HUES6 (cell line): ENCODE measurements around the gene AQP5.
"Not testable (repeated sequence)": the region's sequence is repeated elsewhere in the genome, so short reads cannot be mapped to it uniquely, and the experiment has no call there.

ENCODE experiments used
- H3K27ac ChIP-seq: 2 replicates; pipeline ENCODE4 v1.7.0; 2013; ENCODE audit warnings: low read depth, mild to moderate bottlenecking, low read length, inconsistent platforms
- H3K27me3 ChIP-seq: 2 replicates; pipeline ENCODE4 v1.6.1; 2013; ENCODE audit warnings: low read length; ENCODE audit not compliant: control insufficient read depth, insufficient read depth
- H3K36me3 ChIP-seq: 2 replicates; pipeline ENCODE4 v1.6.1; 2013; ENCODE audit warnings: low read length; ENCODE audit not compliant: control insufficient read depth, insufficient read depth
- H3K4me1 ChIP-seq: 2 replicates; pipeline ENCODE4 v1.6.1; 2013; ENCODE audit warnings: low read length; ENCODE audit not compliant: control insufficient read depth, insufficient read depth
- H3K4me3 ChIP-seq: 2 replicates; pipeline ENCODE4 v1.5.1; 2013; ENCODE audit warnings: low read depth, low read length
- H3K9ac ChIP-seq: one replicate; pipeline ENCODE4 v1.6.1; 2013; ENCODE audit warnings: mild to moderate bottlenecking, low read length
- H3K9me3 ChIP-seq: 2 replicates; pipeline ENCODE4 v1.6.1; 2013; ENCODE audit warnings: low read depth, low read length; ENCODE audit not compliant: control insufficient read depth, insufficient read depth

The AQP5 gene

DNA sequence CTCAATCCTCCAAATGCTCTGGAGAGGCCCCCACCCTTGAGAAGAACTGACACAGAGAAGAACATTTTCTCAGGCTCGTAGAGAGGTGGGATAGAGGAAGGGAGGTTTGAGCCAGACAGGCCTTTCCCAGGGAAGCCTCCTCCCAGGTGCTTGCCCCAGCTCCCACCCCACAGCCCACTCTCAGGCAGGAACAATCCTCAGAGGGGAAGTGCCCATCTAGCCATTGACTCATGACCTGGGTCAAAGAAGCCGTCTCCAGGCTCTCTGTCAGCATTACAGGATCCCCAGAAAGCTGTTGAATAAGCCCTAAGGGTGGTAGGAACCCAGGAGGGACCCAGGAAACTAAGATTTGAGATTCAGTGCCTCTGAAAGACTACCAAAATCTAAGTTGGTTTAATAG lies 14.9 kb downstream of the AQP5 start:
- Histone ChIP-seq H3K4me1 (peaks cover 17% of the 10 kb centered on the region), H3K9me3 (no peaks in the 10 kb centered on the region), H3K27me3 (0 out of 2 replicates have a peak, but pooled peaks cover 4% of the 10 kb centered on the region), H3K9ac (no peak overlapping the region), H3K36me3 (no peaks in the 10 kb centered on the region), H3K4me3 (no peak overlapping the region), H3K27ac (no peak overlapping the region)

- no peak overlapping the region for H3K27ac ChIP-seq
- H3K4me1 ChIP-seq: peaks cover 14% of the 10 kb centered on the region
- no peaks in the 10 kb centered on the region for H3K9me3 ChIP-seq
- H3K27me3 ChIP-seq: no peaks in the 10 kb centered on the region
- H3K4me3 ChIP-seq: no peak overlapping the region
- no peaks in the 10 kb centered on the region for H3K36me3 ChIP-seq
- no peak overlapping the region for H3K9ac ChIP-seq
These were observed 16.5 kb downstream of the AQP5 start for GRCh38 chr12:49978125-49978524.

DNA sequence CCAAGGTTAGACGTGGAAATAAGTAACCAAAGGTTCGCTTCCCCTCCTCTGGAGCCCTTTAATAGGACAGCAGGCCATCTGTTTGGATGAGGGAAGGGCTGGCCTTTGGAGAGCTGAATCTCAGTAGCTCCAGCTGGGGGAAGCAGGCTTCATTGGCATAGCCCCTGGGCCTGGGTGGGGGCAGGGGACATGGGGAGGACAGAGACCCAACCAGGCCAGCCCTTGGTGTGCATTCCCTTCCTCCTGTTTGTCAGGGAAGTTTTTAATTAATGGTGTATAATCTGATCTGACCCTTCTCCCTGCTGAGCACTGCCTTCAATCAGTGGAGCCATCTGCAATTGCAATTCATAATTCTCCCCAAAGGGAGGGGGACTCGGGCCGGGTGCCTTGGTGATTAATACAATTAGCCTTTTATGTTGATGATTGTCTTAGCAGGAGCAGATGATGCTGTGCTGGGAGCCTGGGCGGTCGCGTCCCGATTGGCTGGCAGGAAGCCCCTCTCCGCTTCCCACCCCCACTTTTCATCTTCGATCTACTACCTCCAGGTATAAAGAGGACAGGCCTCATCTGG lies 17.4 kb downstream of the AQP5 start:
- H3K27ac ChIP-seq: no peak overlapping the region
- no peak overlapping the region for H3K9ac ChIP-seq
- no peak overlapping the region for H3K4me3 ChIP-seq
- no peaks in the 10 kb centered on the region for H3K27me3 ChIP-seq
- H3K9me3 ChIP-seq: no peaks in the 10 kb centered on the region
- H3K36me3 ChIP-seq: no peaks in the 10 kb centered on the region
- peaks cover 15% of the 10 kb centered on the region for H3K4me1 ChIP-seq

GRCh38 chr12:49979791-49980190 lies 18.1 kb downstream of the AQP5 start:
- Histone ChIP-seq H3K9me3 (no peaks in the 10 kb centered on the region), H3K36me3 (0 out of 2 replicates have a peak, but pooled peaks cover 2% of the 10 kb centered on the region), H3K27ac (no peak overlapping the region), H3K27me3 (no peaks in the 10 kb centered on the region), H3K4me3 (no peak overlapping the region), H3K9ac (no peak overlapping the region), H3K4me1 (peaks cover 21% of the 10 kb centered on the region)

GRCh38 chr12:49980501-49981349 lies 19.1 kb downstream of the AQP5 start:
- Histone ChIP-seq H3K36me3 (peaks cover 5% of the 10 kb centered on the region; the same call in 1 of the 2 replicates), H3K9ac (no peak overlapping the region), H3K27ac (no peak overlapping the region), H3K27me3 (no peaks in the 10 kb centered on the region), H3K4me1 (peaks cover 23% of the 10 kb centered on the region), H3K4me3 (no peak overlapping the region), H3K9me3 (no peaks in the 10 kb centered on the region)

- H3K27ac ChIP-seq: no peak overlapping the region
- peaks cover 5% of the 10 kb centered on the region; the same call in 1 of the 2 replicates for H3K36me3 ChIP-seq
- no peaks in the 10 kb centered on the region for H3K9me3 ChIP-seq
- no peak overlapping the region for H3K4me3 ChIP-seq
- peaks cover 23% of the 10 kb centered on the region for H3K4me1 ChIP-seq
- no peak overlapping the region for H3K9ac ChIP-seq
- H3K27me3 ChIP-seq: no peaks in the 10 kb centered on the region
These were observed 20.8 kb downstream of the AQP5 start for GRCh38 chr12:49982246-49983087.

- peaks cover 19% of the 10 kb centered on the region for H3K36me3 ChIP-seq
- H3K27me3 ChIP-seq: no peaks in the 10 kb centered on the region
- H3K4me3 ChIP-seq: no peak overlapping the region
- no peak overlapping the region for H3K27ac ChIP-seq
- H3K9ac ChIP-seq: no peak overlapping the region
- no peaks in the 10 kb centered on the region for H3K9me3 ChIP-seq
- peaks cover 21% of the 10 kb centered on the region for H3K4me1 ChIP-seq
These were observed 22.2 kb downstream of the AQP5 start for GRCh38 chr12:49983892-49984291.

DNA sequence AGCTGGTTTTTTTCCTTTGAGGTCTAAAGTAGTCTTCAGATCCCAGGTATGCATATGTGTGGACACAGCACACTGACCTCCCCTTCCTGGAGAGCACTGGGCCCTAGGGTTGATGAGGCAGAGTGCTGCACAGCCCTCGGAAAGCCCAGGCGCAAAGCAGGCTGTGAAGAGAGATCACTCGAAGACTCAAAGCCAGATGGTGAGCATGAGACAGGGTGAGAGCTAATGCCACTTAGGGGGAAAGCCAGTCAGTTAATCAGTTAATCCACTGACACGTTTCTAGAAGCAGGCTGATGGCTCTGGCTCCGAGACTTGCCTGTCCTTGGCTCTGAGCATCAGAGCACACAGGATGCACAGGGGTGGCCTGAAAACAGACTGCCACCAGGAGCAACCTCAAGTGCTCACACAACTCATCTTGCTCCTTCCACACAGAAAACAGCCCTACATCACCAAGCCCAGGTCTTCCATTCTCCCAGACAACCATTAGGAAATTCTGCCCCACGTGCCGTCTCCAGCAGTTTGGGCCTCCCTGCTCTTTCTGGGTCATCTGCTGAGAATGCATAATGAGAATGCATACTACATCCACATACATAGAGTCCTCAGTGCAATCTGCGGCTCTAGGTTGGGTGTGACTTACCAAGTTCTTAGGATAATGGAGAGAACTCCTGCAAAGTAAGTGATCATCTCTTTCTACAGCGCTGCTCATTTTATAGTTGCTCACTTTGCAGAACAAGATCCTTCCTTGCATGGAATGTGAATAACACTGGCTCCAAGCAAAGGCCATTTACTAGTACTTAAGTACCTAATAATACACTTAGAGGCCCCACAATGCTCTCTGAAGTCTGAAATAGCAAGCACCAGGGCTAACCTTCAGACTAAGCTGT lies 23.0 kb downstream of the AQP5 start:
- Histone ChIP-seq H3K36me3 (peaks cover 27% of the 10 kb centered on the region), H3K27me3 (no peaks in the 10 kb centered on the region), H3K27ac (no peak overlapping the region), H3K9me3 (no peaks in the 10 kb centered on the region), H3K9ac (no peak overlapping the region), H3K4me1 (peaks cover 15% of the 10 kb centered on the region), H3K4me3 (no peak overlapping the region)

GRCh38 chr12:49985981-49986380 lies 24.3 kb downstream of the AQP5 start:
- peaks cover 40% of the 10 kb centered on the region for H3K36me3 ChIP-seq
- no peak overlapping the region for H3K4me3 ChIP-seq
- H3K9me3 ChIP-seq: no peaks in the 10 kb centered on the region
- H3K9ac ChIP-seq: no peak overlapping the region
- no peaks in the 10 kb centered on the region for H3K27me3 ChIP-seq
- H3K27ac ChIP-seq: no peak overlapping the region
- H3K4me1 ChIP-seq: peaks cover 15% of the 10 kb centered on the region

GRCh38 chr12:49986476-49986875 lies 24.8 kb downstream of the AQP5 start:
- not testable (repeated sequence) for H3K27me3 ChIP-seq, H3K27ac ChIP-seq, H3K9ac ChIP-seq, H3K9me3 ChIP-seq, H3K4me3 ChIP-seq
- H3K36me3 ChIP-seq: peaks cover 43% of the 10 kb centered on the region
- H3K4me1 ChIP-seq: peaks cover 15% of the 10 kb centered on the region
